ENCODE results near the gene STARD13. TPM values are rescaled to one million over a fixed set of nuclear protein-coding genes. Genes with fewer than 3 reads are reported as not detected.
A peak's percentile ranks its signal among the peaks of the same experiment; 100 is the strongest.

STARD13 gene
- total and polyA plus RNA-seq, 8 donors = 4.4 to 158 (median 44.0) TPM

DNA sequence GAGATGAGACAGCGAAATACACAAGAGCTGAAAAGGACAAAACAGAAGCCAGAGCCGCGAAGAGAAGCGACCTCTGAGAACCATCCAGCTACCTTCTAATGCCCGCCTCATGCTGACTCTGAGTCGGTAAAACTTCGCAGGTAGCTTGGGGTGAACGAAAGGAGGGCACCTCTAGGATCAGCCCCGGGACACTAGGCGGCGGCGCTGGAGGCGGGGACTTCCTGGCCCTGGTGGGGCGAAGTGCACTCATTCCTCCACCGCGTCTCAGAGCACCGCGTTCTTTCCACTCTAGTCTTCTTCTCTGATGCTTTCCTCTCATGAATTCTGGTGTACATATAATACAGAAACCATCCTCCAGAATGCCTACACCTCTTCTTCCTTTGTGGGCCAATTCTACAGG lies 219.2 kb downstream of the STARD13 start:
- H3K27me3 ChIP-seq = no peaks in the 10 kb centered on the region
- H3K4me3 ChIP-seq = no peak overlapping the region
- intact Hi-C loops (cut with DNase I; ENCODE audit: low total_unique reads) = no loop called here
- WGBS, 5 donors = 94 to 98% (median 96%) methylated on average over 18 of the region's 18 CpGs
- no peaks in the 10 kb centered on the region for H3K9me3 ChIP-seq
- TF ChIP-seq POLR2AphosphoS5 (IDR thresholded peaks at IDR 0.05) (no peak), EP300 (IDR thresholded peaks at IDR 0.05) (no peak), POLR2A (IDR thresholded peaks at IDR 0.05) (no peak)
- TF ChIP-seq, protein P1, sequence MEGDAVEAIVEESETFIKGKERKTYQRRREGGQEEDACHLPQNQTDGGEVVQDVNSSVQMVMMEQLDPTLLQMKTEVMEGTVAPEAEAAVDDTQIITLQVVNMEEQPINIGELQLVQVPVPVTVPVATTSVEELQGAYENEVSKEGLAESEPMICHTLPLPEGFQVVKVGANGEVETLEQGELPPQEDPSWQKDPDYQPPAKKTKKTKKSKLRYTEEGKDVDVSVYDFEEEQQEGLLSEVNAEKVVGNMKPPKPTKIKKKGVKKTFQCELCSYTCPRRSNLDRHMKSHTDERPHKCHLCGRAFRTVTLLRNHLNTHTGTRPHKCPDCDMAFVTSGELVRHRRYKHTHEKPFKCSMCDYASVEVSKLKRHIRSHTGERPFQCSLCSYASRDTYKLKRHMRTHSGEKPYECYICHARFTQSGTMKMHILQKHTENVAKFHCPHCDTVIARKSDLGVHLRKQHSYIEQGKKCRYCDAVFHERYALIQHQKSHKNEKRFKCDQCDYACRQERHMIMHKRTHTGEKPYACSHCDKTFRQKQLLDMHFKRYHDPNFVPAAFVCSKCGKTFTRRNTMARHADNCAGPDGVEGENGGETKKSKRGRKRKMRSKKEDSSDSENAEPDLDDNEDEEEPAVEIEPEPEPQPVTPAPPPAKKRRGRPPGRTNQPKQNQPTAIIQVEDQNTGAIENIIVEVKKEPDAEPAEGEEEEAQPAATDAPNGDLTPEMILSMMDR (IDR thresholded peaks at IDR 0.05) = no peak
- no peak overlapping the region for H3K27ac ChIP-seq
- no peaks in the 10 kb centered on the region for H3K4me1 ChIP-seq
- no peak for DNase-seq
- no peaks in the 10 kb centered on the region for H3K36me3 ChIP-seq

DNA sequence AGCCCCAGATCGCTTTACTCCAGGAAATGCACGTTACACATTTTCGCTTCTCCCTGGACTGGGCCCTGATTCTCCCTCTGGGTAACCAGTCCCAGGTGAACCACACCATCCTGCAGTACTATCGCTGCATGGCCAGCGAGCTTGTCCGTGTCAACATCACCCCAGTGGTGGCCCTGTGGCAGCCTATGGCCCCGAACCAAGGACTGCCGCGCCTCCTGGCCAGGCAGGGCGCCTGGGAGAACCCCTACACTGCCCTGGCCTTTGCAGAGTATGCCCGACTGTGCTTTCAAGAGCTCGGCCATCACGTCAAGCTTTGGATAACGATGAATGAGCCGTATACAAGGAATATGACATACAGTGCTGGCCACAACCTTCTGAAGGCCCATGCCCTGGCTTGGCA lies 224.7 kb downstream of the STARD13 start:
- WGBS, 5 donors = 92 to 97% (median 95%) methylated on average over 15 of the region's 15 CpGs
- Histone ChIP-seq H3K36me3 (no peaks in the 10 kb centered on the region), H3K27ac (no peak overlapping the region), H3K4me1 (peaks cover 0 to 6% (median 3%) of the 10 kb centered on the region in 4 donors), H3K4me3 (no peak overlapping the region), H3K27me3 (no peaks in the 10 kb centered on the region), H3K9me3 (no peaks in the 10 kb centered on the region)
- intact Hi-C loops (cut with DNase I; ENCODE audit: low total_unique reads) = no loop called here
- TF ChIP-seq POLR2AphosphoS5 (IDR thresholded peaks at IDR 0.05) (no peak), EP300 (IDR thresholded peaks at IDR 0.05) (no peak), POLR2A (IDR thresholded peaks at IDR 0.05) (no peak)
- TF ChIP-seq, protein P1 (IDR thresholded peaks at IDR 0.05) = no peak
- no peak for DNase-seq

DNA sequence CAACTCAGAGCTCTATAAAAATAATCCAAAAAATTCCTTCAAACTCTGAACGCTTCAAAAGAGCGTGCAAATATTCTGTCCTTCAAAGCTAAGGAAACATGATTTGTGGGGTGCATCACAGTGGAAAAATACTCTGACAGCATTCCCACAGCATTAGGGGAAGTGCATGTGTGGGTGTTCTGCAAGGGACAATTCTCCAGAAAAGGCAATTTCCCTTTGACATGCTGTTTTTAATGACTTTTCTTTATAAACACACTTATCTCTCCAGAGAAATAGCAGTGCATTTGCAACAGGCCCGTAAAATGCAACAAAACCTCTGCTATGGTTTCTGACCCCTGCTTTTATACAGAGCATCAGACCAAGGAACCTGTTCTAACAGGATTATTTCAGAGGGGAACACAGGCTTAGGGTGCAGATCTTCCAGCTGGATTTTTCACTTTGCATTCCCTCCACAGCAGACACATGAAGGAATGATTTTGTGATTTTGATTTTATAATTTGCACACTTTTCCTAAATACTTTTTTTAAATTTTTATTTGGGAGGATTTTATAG lies 226.7 kb downstream of the STARD13 start:
- 68 to 75% (median 72%) methylated on average over 3 of the region's 3 CpGs for WGBS, 5 donors
- no peaks in the 10 kb centered on the region for H3K36me3 ChIP-seq

DNA sequence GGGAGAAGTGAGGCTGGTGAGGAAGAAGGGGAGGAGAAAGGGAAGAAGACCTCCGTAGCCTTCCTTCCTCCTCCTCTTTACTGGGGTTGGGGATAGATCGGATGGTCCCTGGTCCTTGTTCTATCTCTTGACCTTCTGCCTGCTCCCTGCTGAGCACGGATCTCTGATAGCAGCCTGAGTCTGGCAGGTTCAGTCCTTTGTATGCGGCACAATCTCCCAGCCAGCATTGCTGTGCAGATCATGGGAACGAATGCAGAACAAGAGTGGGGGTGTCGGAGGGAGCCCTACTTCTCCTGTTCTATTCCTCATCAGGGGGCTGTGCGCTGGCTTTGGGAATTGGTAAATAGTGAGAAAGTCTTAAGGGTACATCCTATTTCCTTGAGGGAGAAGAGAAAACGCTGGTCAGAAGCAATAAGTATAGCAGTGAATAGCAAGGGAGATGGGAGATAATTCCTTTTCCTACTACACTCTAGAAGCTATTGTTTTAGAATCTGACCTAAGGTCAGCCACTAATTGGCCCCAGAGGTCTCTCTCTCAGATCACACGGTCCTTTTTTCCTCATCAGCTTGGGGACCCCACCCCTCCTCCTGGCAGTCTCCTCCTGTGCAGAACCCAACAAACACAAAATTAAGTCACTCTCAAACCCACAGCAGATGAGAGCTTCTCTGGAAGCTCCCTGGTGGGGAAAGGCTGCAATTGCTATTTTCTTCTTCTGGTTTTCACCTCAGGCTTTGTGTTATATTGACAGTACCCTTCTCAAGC lies 228.4 kb downstream of the STARD13 start:
- intact Hi-C loops (cut with DNase I; ENCODE audit: low total_unique reads) = no loop called here
- H3K27me3 ChIP-seq = no peaks in the 10 kb centered on the region
- H3K36me3 ChIP-seq = no peaks in the 10 kb centered on the region
- whole genome bisulfite sequencing, 5 donors = 35 to 54% (median 48%) methylated on average over 9 of the region's 9 CpGs
- H3K4me1 ChIP-seq = peaks cover 0 to 12% (median 5%) of the 10 kb centered on the region in 4 donors
- no peak overlapping the region for H3K27ac ChIP-seq
- peak in 1 of 2 donors; percentile 46 for DNase-seq
- H3K9me3 ChIP-seq = no peaks in the 10 kb centered on the region
- H3K4me3 ChIP-seq = no peak overlapping the region
- TF ChIP-seq EP300 (IDR thresholded peaks at IDR 0.05) = no peak
- TF ChIP-seq, protein P1 (IDR thresholded peaks at IDR 0.05) = peak in 2 of 7 experiments; percentile 24 to 26

More for the DNA sequence above, 226.7 kb downstream of the STARD13 start:
- Histone ChIP-seq H3K27ac (no peak overlapping the region), H3K4me3 (no peak overlapping the region), H3K27me3 (no peaks in the 10 kb centered on the region), H3K9me3 (no peaks in the 10 kb centered on the region), H3K4me1 (peaks cover 0 to 6% (median 3%) of the 10 kb centered on the region in 4 donors)
- TF ChIP-seq POLR2A (IDR thresholded peaks at IDR 0.05) (no peak), EP300 (IDR thresholded peaks at IDR 0.05) (no peak), POLR2AphosphoS5 (IDR thresholded peaks at IDR 0.05) (no peak)
- TF ChIP-seq, protein P1 (IDR thresholded peaks at IDR 0.05) = no peak
- intact Hi-C loops (cut with DNase I; ENCODE audit: low total_unique reads) = no loop called here
- peak in 1 of 2 donors; percentile 27 for DNase-seq

Data from stomach (tissue), 9 donors.